ENCODE results near the gene CCDC57. TPM values are rescaled to one million over a fixed set of nuclear protein-coding genes. Genes with fewer than 3 reads are reported as not detected.

CCDC57 gene
- total and polyA plus RNA-seq, 9 of the 15 experiments (the other 6 are each of a cell fraction or from before 2014, with no cell fraction given), result 0.83 to 36.2 (median 13.6) TPM

GRCh38 chr17:82238472-82239201 lies 26.0 kb upstream of the CCDC57 start (continued):
- TF ChIP-seq FUS (optimal IDR thresholded peaks at IDR 0.05; ENCODE audit: low read depth, low read length) (no peak), ZNF280B (CRISPR knock-in tag; IDR thresholded peaks at IDR 0.05) (no peak), E2F3 (CRISPR knock-in tag; IDR thresholded peaks at IDR 0.05) (no peak), ZNF175 (CRISPR knock-in tag; IDR thresholded peaks at IDR 0.05; ENCODE audit: low read depth) (no peak), ATF1 (CRISPR knock-in tag; IDR thresholded peaks at IDR 0.05) (no peak), ATF1 (tag; IDR thresholded peaks at IDR 0.05) (0 out of 2 replicates have a peak, but pooled peaks have one; percentile 26), CHD2 (IDR thresholded peaks at IDR 0.05; ENCODE audit: low read depth, low read length) (no peak), THRB (CRISPR knock-in tag; conservative IDR thresholded peaks at IDR 0.05) (no peak), VEZF1 (CRISPR knock-in tag; IDR thresholded peaks at IDR 0.05) (peak; percentile 72), ZBTB8A (IDR thresholded peaks at IDR 0.05; ENCODE audit: partially characterized antibody) (no peak), GABPB1 (CRISPR knock-in tag; IDR thresholded peaks at IDR 0.05) (peak; percentile 60; the same call in 1 of the 2 replicates), JUN (IDR thresholded peaks at IDR 0.05; ENCODE audit: borderline replicate concordance, low read depth, low read length) (0 out of 2 replicates have a peak, but pooled peaks have one; percentile 4), JUN (CRISPR knock-in tag; IDR thresholded peaks at IDR 0.05; ENCODE audit: borderline replicate concordance) (no peak), MLLT1 (IDR thresholded peaks at IDR 0.05) (no peak)
